IMR-90 (cell line): ENCODE results near the gene RASAL1.

Source experiments
- CHD1 ChIP-seq: IDR thresholded peaks from 2 replicates; pipeline ENCODE4 v1.6.1; 2012; ENCODE audit warnings: low read depth, low read length, improper control_type of control experiment
- FOS ChIP-seq: fragments of 150-350 bp; IDR thresholded peaks from 2 replicates; pipeline ENCODE4 v1.6.1; 2016; ENCODE audit warnings: low read depth, low read length
- MAFK ChIP-seq: IDR thresholded peaks from 2 replicates; pipeline ENCODE4 v1.6.1; 2012; ENCODE audit warnings: low read depth, low read length, improper control_type of control experiment
- MXI1 ChIP-seq: IDR thresholded peaks from 2 replicates; pipeline ENCODE4 v1.6.1; 2012; ENCODE audit warnings: low read depth, mild to moderate bottlenecking, low read length, moderate library complexity, borderline replicate concordance
- POLR2A ChIP-seq: IDR thresholded peaks from 2 replicates; pipeline ENCODE4 v1.6.1; 2012; ENCODE audit warnings: mild to moderate bottlenecking, low read depth, low read length
- RAD21 ChIP-seq: IDR thresholded peaks from 2 replicates; pipeline ENCODE4 v1.6.1; 2012; ENCODE audit warnings: low read length, improper control_type of control experiment
- RCOR1 ChIP-seq: IDR thresholded peaks from 2 replicates; pipeline ENCODE4 v1.6.1; 2012; ENCODE audit warnings: mild to moderate bottlenecking, low read length, improper control_type of control experiment; ENCODE audit not compliant: insufficient replicate concordance
- RFX5 ChIP-seq: IDR thresholded peaks from 2 replicates; pipeline ENCODE4 v1.8.0; 2012; ENCODE audit warnings: low read depth, mild to moderate bottlenecking, low read length, moderate library complexity
- TF ChIP-seq, protein P1 (sequence below): fragments of 150-350 bp; IDR thresholded peaks from 2 replicates; pipeline ENCODE4 v1.6.1; 2017; ENCODE audit warnings: mild to moderate bottlenecking, antibody characterized with exemption, low read length, low read depth
- TF ChIP-seq, protein P2 (sequence below): conservative IDR thresholded peaks from 2 replicates; pipeline ENCODE4 v1.5.1; 2012; ENCODE audit warnings: mild to moderate bottlenecking, low read depth, low read length, improper control_type of control experiment

DNA sequence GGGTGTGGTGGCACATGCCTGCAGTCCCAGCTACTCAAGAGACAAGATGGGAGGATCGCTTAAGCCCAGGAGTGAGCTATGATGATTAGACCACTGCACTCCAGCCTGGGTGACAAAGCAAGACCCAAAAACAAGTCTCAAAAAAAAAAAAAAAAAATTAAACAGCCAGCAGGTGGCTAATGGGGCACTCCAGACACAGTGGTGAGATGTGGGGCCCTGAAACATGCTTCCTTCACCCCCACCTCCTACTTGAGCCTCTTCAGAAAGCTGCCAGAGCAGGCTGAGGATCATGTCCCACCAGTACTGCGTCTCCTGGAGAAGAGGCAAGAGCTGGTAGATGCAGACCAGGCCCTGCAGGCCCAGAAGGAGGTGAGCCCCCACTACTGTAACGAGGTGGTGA lies 16.1 kb upstream of the RASAL1 start:
- no peak for TF ChIP-seq FOS
- TF ChIP-seq, protein P1, sequence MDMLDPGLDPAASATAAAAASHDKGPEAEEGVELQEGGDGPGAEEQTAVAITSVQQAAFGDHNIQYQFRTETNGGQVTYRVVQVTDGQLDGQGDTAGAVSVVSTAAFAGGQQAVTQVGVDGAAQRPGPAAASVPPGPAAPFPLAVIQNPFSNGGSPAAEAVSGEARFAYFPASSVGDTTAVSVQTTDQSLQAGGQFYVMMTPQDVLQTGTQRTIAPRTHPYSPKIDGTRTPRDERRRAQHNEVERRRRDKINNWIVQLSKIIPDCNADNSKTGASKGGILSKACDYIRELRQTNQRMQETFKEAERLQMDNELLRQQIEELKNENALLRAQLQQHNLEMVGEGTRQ = no peak
- TF ChIP-seq CHD1 = no peak
- TF ChIP-seq, protein P2, sequence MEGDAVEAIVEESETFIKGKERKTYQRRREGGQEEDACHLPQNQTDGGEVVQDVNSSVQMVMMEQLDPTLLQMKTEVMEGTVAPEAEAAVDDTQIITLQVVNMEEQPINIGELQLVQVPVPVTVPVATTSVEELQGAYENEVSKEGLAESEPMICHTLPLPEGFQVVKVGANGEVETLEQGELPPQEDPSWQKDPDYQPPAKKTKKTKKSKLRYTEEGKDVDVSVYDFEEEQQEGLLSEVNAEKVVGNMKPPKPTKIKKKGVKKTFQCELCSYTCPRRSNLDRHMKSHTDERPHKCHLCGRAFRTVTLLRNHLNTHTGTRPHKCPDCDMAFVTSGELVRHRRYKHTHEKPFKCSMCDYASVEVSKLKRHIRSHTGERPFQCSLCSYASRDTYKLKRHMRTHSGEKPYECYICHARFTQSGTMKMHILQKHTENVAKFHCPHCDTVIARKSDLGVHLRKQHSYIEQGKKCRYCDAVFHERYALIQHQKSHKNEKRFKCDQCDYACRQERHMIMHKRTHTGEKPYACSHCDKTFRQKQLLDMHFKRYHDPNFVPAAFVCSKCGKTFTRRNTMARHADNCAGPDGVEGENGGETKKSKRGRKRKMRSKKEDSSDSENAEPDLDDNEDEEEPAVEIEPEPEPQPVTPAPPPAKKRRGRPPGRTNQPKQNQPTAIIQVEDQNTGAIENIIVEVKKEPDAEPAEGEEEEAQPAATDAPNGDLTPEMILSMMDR = no peak
- TF ChIP-seq POLR2A = no peak
- TF ChIP-seq MAFK = no peak
- TF ChIP-seq RAD21 = no peak
- TF ChIP-seq MXI1 = no peak
- no peak for TF ChIP-seq RCOR1
- no peak for TF ChIP-seq RFX5
